Gastrocnemius medialis (tissue), 4 donors: ENCODE results near the gene POLR3C.

ENCODE experiments used
- CTCF ChIP-seq, 5 experiments: fragments of 450-650 bp in 3 of 5; fragments of 200-600 bp in 2 of 5; sonication (generic) in 2 of 5; IDR thresholded peaks in 4 of 5; conservative IDR thresholded peaks in 1 of 5; 1 replicate in 4 of 5; 2 replicates in 1 of 5; pipeline ENCODE4 v1.5.1; 2016 to 2019; ENCODE audit warnings: antibody characterized with exemption in 5 of 5, mild to moderate bottlenecking in 3 of 5, moderate library complexity in 3 of 5
- POLR2A ChIP-seq, 2 donors: fragments of 450-650 bp; IDR thresholded peaks; one replicate each; pipeline ENCODE4 v1.6.1; 2017; ENCODE audit warnings: antibody characterized with exemption in 2 of 2, mild to moderate bottlenecking in 2 of 2, moderate library complexity in 2 of 2

GRCh38 chr1:145777357-145778145 lies 46.4 kb upstream of the POLR3C start:
- TF ChIP-seq CTCF (IDR thresholded peaks at IDR 0.05 in 4 of 5, conservative IDR thresholded peaks at IDR 0.05 in 1 of 5) = no peak
- TF ChIP-seq POLR2A (IDR thresholded peaks at IDR 0.05) = no peak
